Breast epithelium (tissue), 4 donors: ENCODE results near the gene GPR137C. TPM values are rescaled to one million over a fixed set of nuclear protein-coding genes. Genes with fewer than 3 reads are reported as not detected.

Source experiments
- DNase-seq, 2 donors: peaks; one replicate each; pipeline ENCODE4 v3.0.0-alpha.2; 2019; ENCODE audit warnings: low spot score in 2 of 2
- H3K27ac ChIP-seq, 2 donors: fragments of 200-600 bp; sonication (generic) in 1 of 2; one replicate each; pipeline ENCODE4 v1.5.1; 2016 to 2019; ENCODE audit warnings: mild to moderate bottlenecking in 1 of 2
- H3K27me3 ChIP-seq, 2 donors: fragments of 200-600 bp; sonication (generic) in 1 of 2; one replicate each; pipeline versions ENCODE4 v1.5.1 to v1.6.0; 2017 to 2019; ENCODE audit warnings: control low read depth in 1 of 2, mild to moderate bottlenecking in 1 of 2
- H3K36me3 ChIP-seq: fragments of 200-600 bp; one replicate; pipeline ENCODE4 v1.5.1; 2019
- H3K4me1 ChIP-seq, 2 donors: fragments of 200-600 bp; sonication (generic); one replicate each; pipeline ENCODE4 v1.5.1; 2016 to 2019; ENCODE audit warnings: control low read depth in 1 of 2
- H3K4me3 ChIP-seq, 3 donors: fragments of 200-600 bp; sonication (generic); 1 replicate in 2 of 3; 2 replicates in 1 of 3; pipeline ENCODE4 v1.5.1; 2016 to 2019; ENCODE audit warnings: mild to moderate bottlenecking in 3 of 3, moderate library complexity in 2 of 3
- H3K9me3 ChIP-seq, 2 donors: fragments of 200-600 bp; sonication (generic) in 1 of 2; one replicate each; pipeline ENCODE4 v1.5.1; 2016 to 2019; ENCODE audit warnings: control low read depth in 1 of 2
- POLR2A ChIP-seq: fragments of 450-650 bp; IDR thresholded peaks from one replicate; pipeline ENCODE4 v1.6.1; 2016; ENCODE audit warnings: antibody characterized with exemption, mild to moderate bottlenecking, moderate library complexity
- POLR2AphosphoS5 ChIP-seq, 3 donors: sonication (generic); formaldehyde crosslinking; IDR thresholded peaks; one replicate each; pipeline ENCODE4 v1.6.1; 2017; ENCODE audit warnings: antibody characterized with exemption in 3 of 3
- intact Hi-C: fragments of 100-400 bp; cut with DNase I; formaldehyde crosslinking; loops from one replicate; pipeline ENCODE4 v1.15.1; 2023; ENCODE audit warnings: low total_unique reads
- total RNA-seq, 3 donors: library from RNA; depleted of rRNA; stranded (reverse); fragments of >200 nt; gene quantifications; one replicate each; pipeline ENCODE4 v1.1.0, GENCODE V29; 2016
- TF ChIP-seq, protein P1 (sequence below), 3 donors: fragments of 450-650 bp; IDR thresholded peaks; one replicate each; pipeline ENCODE4 v1.5.1; 2016 to 2017; ENCODE audit warnings: antibody characterized with exemption in 3 of 3, mild to moderate bottlenecking in 3 of 3, moderate library complexity in 3 of 3

GPR137C gene
- total RNA-seq, 3 donors from 2014 or later: 0.33 to 1.2 (median 0.80) TPM

DNA sequence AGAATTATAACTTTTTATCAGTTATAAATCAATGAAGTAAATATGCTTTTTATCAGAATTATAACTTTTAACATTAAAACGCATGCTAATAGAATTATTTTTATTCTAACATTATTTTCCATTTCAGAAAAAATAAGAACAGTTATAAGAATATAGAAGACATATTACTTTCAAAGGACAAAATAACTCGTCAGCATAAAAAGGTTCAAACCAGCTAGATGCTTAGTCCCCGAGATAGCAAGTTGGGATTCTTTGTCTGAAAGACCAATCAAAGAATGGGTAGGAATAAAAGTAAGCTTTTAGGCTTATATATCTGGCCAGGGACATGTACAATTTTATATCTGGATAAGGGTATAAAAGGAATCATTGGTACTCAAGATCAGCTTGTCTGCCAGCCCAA, 66.0 kb downstream of the GPR137C start:
- no peaks in the 10 kb centered on the region for H3K27me3 ChIP-seq
- H3K9me3 ChIP-seq: no peaks in the 10 kb centered on the region
- H3K4me3 ChIP-seq: no peak overlapping the region
- no peaks in the 10 kb centered on the region for H3K4me1 ChIP-seq
- H3K36me3 ChIP-seq: no peaks in the 10 kb centered on the region
- no peak overlapping the region for H3K27ac ChIP-seq
- TF ChIP-seq POLR2AphosphoS5 (IDR thresholded peaks at IDR 0.05) (no peak), POLR2A (no peak)
- TF ChIP-seq, protein P1, sequence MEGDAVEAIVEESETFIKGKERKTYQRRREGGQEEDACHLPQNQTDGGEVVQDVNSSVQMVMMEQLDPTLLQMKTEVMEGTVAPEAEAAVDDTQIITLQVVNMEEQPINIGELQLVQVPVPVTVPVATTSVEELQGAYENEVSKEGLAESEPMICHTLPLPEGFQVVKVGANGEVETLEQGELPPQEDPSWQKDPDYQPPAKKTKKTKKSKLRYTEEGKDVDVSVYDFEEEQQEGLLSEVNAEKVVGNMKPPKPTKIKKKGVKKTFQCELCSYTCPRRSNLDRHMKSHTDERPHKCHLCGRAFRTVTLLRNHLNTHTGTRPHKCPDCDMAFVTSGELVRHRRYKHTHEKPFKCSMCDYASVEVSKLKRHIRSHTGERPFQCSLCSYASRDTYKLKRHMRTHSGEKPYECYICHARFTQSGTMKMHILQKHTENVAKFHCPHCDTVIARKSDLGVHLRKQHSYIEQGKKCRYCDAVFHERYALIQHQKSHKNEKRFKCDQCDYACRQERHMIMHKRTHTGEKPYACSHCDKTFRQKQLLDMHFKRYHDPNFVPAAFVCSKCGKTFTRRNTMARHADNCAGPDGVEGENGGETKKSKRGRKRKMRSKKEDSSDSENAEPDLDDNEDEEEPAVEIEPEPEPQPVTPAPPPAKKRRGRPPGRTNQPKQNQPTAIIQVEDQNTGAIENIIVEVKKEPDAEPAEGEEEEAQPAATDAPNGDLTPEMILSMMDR (IDR thresholded peaks at IDR 0.05): no peak
- intact Hi-C loops: no loop called here
- no peak for DNase-seq

DNA sequence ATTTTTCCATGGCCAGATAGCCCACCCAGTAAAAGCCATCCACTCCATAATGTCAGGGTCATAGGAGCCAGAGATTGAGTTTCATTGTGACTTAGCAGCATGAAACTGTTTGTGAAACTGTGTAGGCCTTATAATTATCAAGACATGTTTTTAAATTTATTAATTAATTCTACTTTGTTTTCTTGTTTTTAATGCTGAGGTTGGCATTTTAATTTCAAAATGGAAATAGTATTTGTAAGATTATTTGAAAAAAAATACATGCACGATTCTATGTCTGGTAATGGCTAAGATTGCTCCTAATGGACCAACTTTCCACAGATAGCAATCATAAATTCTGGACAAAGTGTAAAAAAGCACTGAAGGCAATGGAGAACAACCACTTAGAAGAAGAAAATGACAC, 67.1 kb downstream of the GPR137C start:
- Histone ChIP-seq H3K27ac (no peak overlapping the region), H3K4me1 (no peaks in the 10 kb centered on the region), H3K27me3 (no peaks in the 10 kb centered on the region), H3K4me3 (no peak overlapping the region), H3K36me3 (no peaks in the 10 kb centered on the region), H3K9me3 (no peaks in the 10 kb centered on the region)
- no peak for DNase-seq
- intact Hi-C loops: loop anchor here (2.0 kb wide), 1 partner anchor 33 kb away; no protein-coding TSS in a partner anchor
- no peak for TF ChIP-seq POLR2AphosphoS5 (IDR thresholded peaks at IDR 0.05)
- TF ChIP-seq POLR2A: no peak
- TF ChIP-seq, protein P1 (IDR thresholded peaks at IDR 0.05): no peak

DNA sequence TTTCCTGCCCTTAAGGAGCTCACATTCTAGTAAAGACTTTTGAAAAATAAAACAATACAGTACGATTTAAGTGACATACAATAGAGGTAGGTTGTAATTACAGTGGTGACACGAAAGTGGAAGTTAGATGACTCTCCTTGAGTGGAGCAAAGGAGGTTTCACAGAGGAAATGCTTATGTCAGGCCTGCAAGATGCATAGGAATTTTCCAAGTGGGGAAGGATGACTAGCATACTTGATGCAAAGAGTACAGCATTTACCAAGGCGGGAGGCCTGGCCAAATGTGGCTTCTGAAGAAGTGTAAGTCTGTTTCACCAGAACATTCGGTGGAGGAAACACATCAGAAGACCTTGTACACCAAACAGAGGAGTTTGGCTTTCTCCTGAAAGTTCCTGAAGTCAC, 87.5 kb downstream of the GPR137C start:
- TF ChIP-seq POLR2A (no peak), POLR2AphosphoS5 (IDR thresholded peaks at IDR 0.05) (no peak)
- TF ChIP-seq, protein P1 (IDR thresholded peaks at IDR 0.05): no peak
- no peak for DNase-seq
- peaks cover 5% of the 10 kb centered on the region for H3K36me3 ChIP-seq

DNA sequence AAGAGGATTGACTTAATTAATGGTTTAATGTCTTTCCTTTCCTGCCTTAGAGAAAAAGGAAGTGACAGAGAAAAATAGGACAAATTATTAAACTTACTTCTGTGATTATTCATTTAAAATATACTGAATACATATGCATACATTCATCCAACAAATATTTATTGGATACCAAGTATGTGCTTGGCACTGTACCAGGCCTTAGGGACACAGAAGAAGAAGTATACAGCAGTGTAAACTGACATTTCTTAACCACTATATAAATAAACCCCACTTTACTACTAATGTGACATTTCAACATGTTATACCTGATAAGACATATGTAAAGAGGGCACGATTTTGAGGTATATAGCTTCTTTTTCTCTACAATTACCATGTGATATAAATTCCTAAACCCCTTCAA, 89.1 kb downstream of the GPR137C start:
- Histone ChIP-seq H3K36me3 (peaks cover 5% of the 10 kb centered on the region), H3K4me3 (no peak overlapping the region)

More for the DNA sequence above, 87.5 kb downstream of the GPR137C start:
- H3K27ac ChIP-seq: no peak overlapping the region
- no peak overlapping the region for H3K4me3 ChIP-seq
- peaks cover 0 to 4% of the 10 kb centered on the region in 2 donors for H3K9me3 ChIP-seq
- intact Hi-C loops: no loop called here
- no peaks in the 10 kb centered on the region for H3K4me1 ChIP-seq
- no peaks in the 10 kb centered on the region for H3K27me3 ChIP-seq

DNA sequence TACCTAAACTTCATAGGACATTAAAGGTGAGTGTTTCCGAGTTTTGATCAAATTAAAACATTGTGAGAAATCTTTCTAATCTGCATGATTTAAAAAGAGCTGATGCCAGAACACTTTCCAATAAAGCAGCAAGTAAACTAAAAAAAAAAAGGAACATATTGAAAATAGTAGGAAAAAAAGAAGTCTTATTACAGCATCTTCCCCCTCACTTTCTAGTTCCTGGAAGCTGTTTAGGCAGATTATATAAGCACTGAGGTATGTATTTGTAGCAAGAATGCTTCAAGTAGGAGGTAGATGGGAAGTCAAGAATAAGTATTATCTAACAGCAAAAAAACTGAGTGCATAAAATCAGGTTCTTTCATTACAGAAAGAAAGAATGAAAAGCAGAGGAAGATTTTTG, 96.9 kb downstream of the GPR137C start:
- TF ChIP-seq, protein P1 (IDR thresholded peaks at IDR 0.05): no peak
- TF ChIP-seq POLR2AphosphoS5 (IDR thresholded peaks at IDR 0.05) (no peak), POLR2A (no peak)
- Histone ChIP-seq H3K27me3 (no peaks in the 10 kb centered on the region), H3K4me3 (no peak overlapping the region), H3K4me1 (no peaks in the 10 kb centered on the region), H3K36me3 (no peaks in the 10 kb centered on the region), H3K9me3 (no peaks in the 10 kb centered on the region), H3K27ac (no peak overlapping the region)
- no peak for DNase-seq
- intact Hi-C loops: no loop called here

More for the DNA sequence above, 89.1 kb downstream of the GPR137C start:
- no peak for DNase-seq
- intact Hi-C loops: no loop called here
- peaks cover 0 to 4% of the 10 kb centered on the region in 2 donors for H3K9me3 ChIP-seq
- H3K27ac ChIP-seq: no peak overlapping the region
- TF ChIP-seq POLR2AphosphoS5 (IDR thresholded peaks at IDR 0.05): no peak
- H3K27me3 ChIP-seq: no peaks in the 10 kb centered on the region
- H3K4me1 ChIP-seq: no peaks in the 10 kb centered on the region

DNA sequence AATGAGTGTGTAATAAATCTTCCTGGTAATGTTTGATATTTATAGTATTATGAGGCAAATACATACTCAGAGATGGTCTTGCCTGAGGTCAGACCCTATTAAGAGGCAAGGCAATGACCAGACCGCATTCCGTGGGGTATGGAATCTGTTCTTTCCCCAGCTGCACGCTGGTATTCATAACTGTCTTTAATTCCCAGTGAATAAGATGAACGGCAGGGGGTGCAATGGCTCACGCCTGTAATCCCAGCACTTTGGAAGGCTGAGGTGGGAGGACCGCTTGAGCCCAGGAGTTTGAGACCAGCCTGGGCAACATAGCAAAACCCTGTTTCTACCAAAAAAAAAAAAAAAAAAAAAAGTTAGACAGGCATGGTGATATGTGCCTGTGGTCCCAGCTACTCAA, 98.1 kb downstream of the GPR137C start:
- TF ChIP-seq POLR2A: no peak

More for the DNA sequence above, 98.1 kb downstream of the GPR137C start:
- H3K36me3 ChIP-seq: no peaks in the 10 kb centered on the region
- H3K27me3 ChIP-seq: no peaks in the 10 kb centered on the region
- H3K9me3 ChIP-seq: no peaks in the 10 kb centered on the region
- intact Hi-C loops: no loop called here
- no peak for DNase-seq
- H3K27ac ChIP-seq: no peak overlapping the region
- no peaks in the 10 kb centered on the region for H3K4me1 ChIP-seq
- no peak overlapping the region for H3K4me3 ChIP-seq
